Measurements from ENCODE around the gene AGPS.

The AGPS gene

GRCh38 chr2:177588671-177589070 lies 196.1 kb downstream of the AGPS start:
- no peak for TF ChIP-seq JUND (IDR thresholded peaks at IDR 0.05; ENCODE audit: low read depth)
- DNase-seq (ENCODE audit: low read depth in 1 of 2, low spot score in 1 of 2) = no peak
- in situ Hi-C loops (cut with HindIII; ENCODE audit: low pct_unique_long_range_greater_than_20kb, low sequenced_read_pairs) = no loop called here

DNA sequence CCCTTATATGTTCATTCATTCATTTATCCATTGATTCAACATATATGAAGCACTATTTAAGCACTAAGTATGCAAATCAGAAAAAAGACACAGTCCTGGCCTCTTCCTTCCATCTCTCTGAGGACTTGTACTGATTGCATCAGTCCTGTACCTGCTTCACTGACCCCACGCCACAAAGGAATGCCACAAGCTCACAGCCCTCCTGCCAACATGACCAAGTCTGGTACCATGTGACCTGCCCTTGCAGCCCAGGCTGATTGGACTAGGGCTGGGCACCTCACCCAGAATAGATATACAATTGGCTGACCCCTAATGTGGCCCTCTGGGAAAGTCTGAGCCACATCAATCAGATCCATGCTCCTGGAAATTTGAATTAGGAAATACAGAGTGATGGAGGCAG lies 196.6 kb downstream of the AGPS start:
- no peak for DNase-seq (ENCODE audit: low read depth in 1 of 2, low spot score in 1 of 2)
- in situ Hi-C loops (cut with HindIII; ENCODE audit: low pct_unique_long_range_greater_than_20kb, low sequenced_read_pairs) = no loop called here
- no peak for TF ChIP-seq JUND (IDR thresholded peaks at IDR 0.05; ENCODE audit: low read depth)

DNA sequence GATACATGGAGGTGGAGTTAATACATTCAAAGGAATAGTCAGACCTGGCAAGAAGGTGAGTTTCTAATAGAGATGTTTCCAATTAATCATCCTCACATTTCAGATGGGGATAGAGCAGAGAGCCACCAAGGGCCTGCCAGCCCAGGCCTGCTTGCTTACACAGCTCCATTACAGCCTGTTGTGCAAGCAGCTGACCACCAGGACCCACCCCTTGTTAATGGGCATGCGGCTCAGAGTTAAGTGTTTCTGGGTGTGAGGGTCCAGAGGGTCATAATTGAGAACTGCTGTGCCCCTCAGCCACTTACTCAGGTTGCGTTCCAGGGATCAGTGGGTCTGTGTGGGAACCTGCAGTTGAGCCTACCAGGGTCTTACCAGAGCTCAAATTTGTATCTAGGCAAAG lies 199.8 kb downstream of the AGPS start:
- in situ Hi-C loops (cut with HindIII; ENCODE audit: low pct_unique_long_range_greater_than_20kb, low sequenced_read_pairs) = no loop called here
- DNase-seq (ENCODE audit: low read depth in 1 of 2, low spot score in 1 of 2) = no peak
- TF ChIP-seq JUND (IDR thresholded peaks at IDR 0.05; ENCODE audit: low read depth) = no peak

- TF ChIP-seq JUND (IDR thresholded peaks at IDR 0.05; ENCODE audit: low read depth) = no peak
Measured at GRCh38 chr2:177592945-177593344, 200.4 kb downstream of the AGPS start.

GRCh38 chr2:177593402-177593801 lies 200.8 kb downstream of the AGPS start:
- no peak for TF ChIP-seq JUND (IDR thresholded peaks at IDR 0.05; ENCODE audit: low read depth)
- in situ Hi-C loops (cut with HindIII; ENCODE audit: low pct_unique_long_range_greater_than_20kb, low sequenced_read_pairs) = no loop called here
- no peak for DNase-seq (ENCODE audit: low read depth in 1 of 2, low spot score in 1 of 2)

More at GRCh38 chr2:177592945-177593344, 200.4 kb downstream of the AGPS start:
- in situ Hi-C loops (cut with HindIII; ENCODE audit: low pct_unique_long_range_greater_than_20kb, low sequenced_read_pairs) = no loop called here
- DNase-seq (ENCODE audit: low read depth in 1 of 2, low spot score in 1 of 2) = no peak

All from T47D (cell line).